Dedifferentiated amniotic fluid mesenchymal stem cell (primary cell): ENCODE data around the gene OR11H7.
"Not testable (repeated sequence)": the region's sequence is repeated elsewhere in the genome, so short reads cannot be mapped to it uniquely, and the experiment has no call there.

Experiments used
- DNase-seq: peaks from one replicate; pipeline ENCODE4 v3.0.0-alpha.2; 2016; ENCODE audit errors: extremely low spot score

The OR11H7 gene

GRCh38 chr14:20278414-20278813, 49.6 kb downstream of the OR11H7 start:
- no peak for DNase-seq

- DNase-seq, result not testable (repeated sequence)
These were observed 51.5 kb downstream of the OR11H7 start for GRCh38 chr14:20280265-20280664.
